NCI-H345 treated with DMSO at 0.1 percent for 48 hours (cell line): ENCODE results near the gene TBC1D8B.

Experiments
- DNase-seq: peaks from one replicate; lab custom pipeline; 2025; ENCODE audit not compliant: unreplicated experiment; lab: John Stamatoyannopoulos, UW

The TBC1D8B gene

GRCh38 chrX:106897259-106897658 is 94.8 kb downstream of the TBC1D8B start:
- no peak for DNase-seq

- DNase-seq = no peak
These were observed 96.0 kb downstream of the TBC1D8B start for GRCh38 chrX:106898462-106898861.

- DNase-seq = no peak
These were observed 96.8 kb downstream of the TBC1D8B start for GRCh38 chrX:106899276-106899675.

- DNase-seq = no peak
These were observed 97.4 kb downstream of the TBC1D8B start for GRCh38 chrX:106899841-106900240.

- no peak for DNase-seq
These were observed 98.9 kb downstream of the TBC1D8B start for GRCh38 chrX:106901341-106901740.

- DNase-seq = no peak
These were observed 99.3 kb downstream of the TBC1D8B start for GRCh38 chrX:106901781-106902219.

GRCh38 chrX:106902684-106903083 is 100.2 kb downstream of the TBC1D8B start:
- no peak for DNase-seq

- DNase-seq = no peak
These were observed 100.9 kb downstream of the TBC1D8B start, which contains the start of gene RIPPLY1 for GRCh38 chrX:106903291-106903824. RIPPLY1 (minus strand) TSS chrX:106903341; CDS start chrX:106903287, 54 bp downstream.

GRCh38 chrX:106903856-106904528 is 101.5 kb downstream of the TBC1D8B start:
- no peak for DNase-seq

GRCh38 chrX:106905064-106905708 is 102.7 kb downstream of the TBC1D8B start:
- no peak for DNase-seq

- DNase-seq = no peak
These were observed 103.9 kb downstream of the TBC1D8B start for GRCh38 chrX:106906361-106906760.

- no peak for DNase-seq
These were observed 110.4 kb downstream of the TBC1D8B start for GRCh38 chrX:106912864-106913263.

GRCh38 chrX:106917830-106918500 is 115.5 kb downstream of the TBC1D8B start:
- no peak for DNase-seq

- DNase-seq = no peak
These were observed 117.5 kb downstream of the TBC1D8B start, which contains the start of gene CLDN2 for GRCh38 chrX:106919932-106920452. CLDN2 (plus strand) TSS chrX:106920402; CDS start chrX:106928229, 7,827 bp downstream.

GRCh38 chrX:106921637-106922036 is 119.2 kb downstream of the TBC1D8B start:
- DNase-seq = no peak
